ENCODE measurements around the gene GDNF. TPM values are rescaled to one million over a fixed set of nuclear protein-coding genes. Genes with fewer than 3 reads are reported as not detected.
"Not testable (repeated sequence)": the region's sequence is repeated elsewhere in the genome, so short reads cannot be mapped to it uniquely, and the experiment has no call there.

The GDNF gene
- total RNA-seq, 1 donor from 2014 or later = 0.27 TPM

- Histone ChIP-seq H3K9me3 (replicated peaks) (no peaks in the 10 kb centered on the region), H3K27me3 (ENCODE audit: low read depth) (peaks cover 26% of the 10 kb centered on the region), H3K36me3 (no peaks in the 10 kb centered on the region), H3K4me3 (no peak overlapping the region), H3K27ac (replicated peaks) (no peak overlapping the region), H3K4me1 (no peaks in the 10 kb centered on the region)
- TF ChIP-seq CTCF (IDR thresholded peaks at IDR 0.05; ENCODE audit: borderline replicate concordance) = no peak
- intact Hi-C loops (cut with micrococcal nuclease) = no loop called here
- DNase-seq = no peak
Measured at GRCh38 chr5:37806016-37806415, 33.8 kb downstream of the GDNF start.

DNA sequence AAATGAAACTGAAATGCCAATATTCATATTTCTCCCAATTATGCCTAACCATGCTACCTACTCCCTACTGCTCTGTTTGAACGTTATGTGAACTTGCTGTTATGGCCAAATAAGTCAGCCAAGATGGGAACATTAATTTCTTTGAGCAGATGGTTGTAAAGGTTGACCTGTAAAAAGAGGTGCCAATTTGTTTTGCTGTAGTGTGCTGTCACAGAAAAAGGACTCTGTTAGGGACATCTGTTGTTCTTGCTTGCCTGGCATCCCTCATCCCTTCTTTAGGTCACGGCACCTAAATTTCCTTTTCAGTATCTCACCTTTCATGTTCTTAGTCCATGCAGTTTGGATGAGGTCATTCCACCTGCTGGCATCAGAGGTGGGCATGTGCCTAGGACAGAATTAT is 35.4 kb downstream of the GDNF start:
- intact Hi-C loops (cut with micrococcal nuclease) = no loop called here

GRCh38 chr5:37803487-37803886 is 36.4 kb downstream of the GDNF start:
- no peak for DNase-seq
- Histone ChIP-seq H3K9me3 (replicated peaks) (peaks cover 3% of the 10 kb centered on the region), H3K27ac (replicated peaks) (no peak overlapping the region), H3K4me1 (no peaks in the 10 kb centered on the region), H3K36me3 (no peaks in the 10 kb centered on the region), H3K4me3 (no peak overlapping the region), H3K27me3 (ENCODE audit: low read depth) (peaks cover 12% of the 10 kb centered on the region)
- no peak for TF ChIP-seq CTCF (IDR thresholded peaks at IDR 0.05; ENCODE audit: borderline replicate concordance)
- intact Hi-C loops (cut with micrococcal nuclease) = no loop called here

More for the DNA sequence above, 35.4 kb downstream of the GDNF start:
- H3K27me3 ChIP-seq (ENCODE audit: low read depth) = peaks cover 12% of the 10 kb centered on the region
- DNase-seq = no peak
- no peak for TF ChIP-seq CTCF (IDR thresholded peaks at IDR 0.05; ENCODE audit: borderline replicate concordance)
- H3K4me3 ChIP-seq = no peak overlapping the region
- no peaks in the 10 kb centered on the region for H3K36me3 ChIP-seq
- no peaks in the 10 kb centered on the region for H3K9me3 ChIP-seq (replicated peaks)
- no peaks in the 10 kb centered on the region for H3K4me1 ChIP-seq
- H3K27ac ChIP-seq (replicated peaks) = no peak overlapping the region

DNA sequence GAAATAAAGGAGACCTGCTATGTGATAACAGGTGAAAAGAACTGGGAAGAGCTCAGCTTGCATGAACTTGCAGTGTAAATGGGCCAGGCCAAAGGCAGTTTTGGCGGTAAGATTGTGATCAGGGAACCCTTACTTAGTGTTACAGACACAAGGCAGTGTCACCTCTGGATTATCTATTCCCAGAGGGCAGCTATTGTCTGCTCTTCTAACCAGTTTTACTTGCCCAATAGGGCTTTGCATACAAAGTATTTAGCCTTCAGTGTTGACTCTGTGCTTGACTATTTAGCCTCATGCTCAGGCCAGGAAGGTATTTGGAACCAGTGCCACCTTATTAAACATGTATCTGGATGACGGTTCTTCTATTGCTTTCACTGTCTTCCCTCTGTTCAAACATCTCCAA is 38.3 kb downstream of the GDNF start:
- Histone ChIP-seq H3K27ac (replicated peaks) (no peak overlapping the region), H3K4me3 (no peak overlapping the region), H3K36me3 (no peaks in the 10 kb centered on the region), H3K4me1 (no peaks in the 10 kb centered on the region), H3K9me3 (replicated peaks) (peaks cover 8% of the 10 kb centered on the region), H3K27me3 (ENCODE audit: low read depth) (peaks cover 8% of the 10 kb centered on the region)
- no peak for DNase-seq
- TF ChIP-seq CTCF (IDR thresholded peaks at IDR 0.05; ENCODE audit: borderline replicate concordance) = no peak
- intact Hi-C loops (cut with micrococcal nuclease) = no loop called here

DNA sequence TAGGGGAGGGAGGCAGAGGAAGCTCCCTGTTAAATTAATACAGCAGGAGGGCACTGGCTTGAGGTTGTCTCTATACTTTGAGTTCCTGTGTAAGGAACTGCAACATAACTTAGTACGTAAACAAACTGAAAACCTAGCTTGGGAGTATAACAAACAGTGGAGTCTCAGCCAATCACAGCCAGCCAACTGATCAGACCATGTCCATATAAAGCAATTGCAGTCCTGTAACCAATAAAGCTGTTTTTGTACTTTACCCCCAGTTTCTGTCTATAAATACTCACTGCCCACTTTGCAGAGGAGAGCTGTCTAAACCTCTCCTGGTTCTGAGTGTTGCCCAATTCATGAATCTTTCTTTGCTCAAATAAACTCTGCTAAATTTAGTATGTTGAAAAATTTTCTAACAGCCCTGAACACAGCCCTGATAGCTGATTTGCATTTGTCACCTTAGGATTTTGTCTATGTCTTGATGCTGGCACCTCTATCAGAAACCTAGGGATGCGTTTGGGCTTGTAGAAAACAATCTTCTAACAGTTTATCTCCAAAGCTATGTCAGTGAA is 39.9 kb downstream of the GDNF start:
- intact Hi-C loops (cut with micrococcal nuclease) = no loop called here
- TF ChIP-seq CTCF (IDR thresholded peaks at IDR 0.05; ENCODE audit: borderline replicate concordance) = no peak
- H3K4me1 ChIP-seq = no peaks in the 10 kb centered on the region

DNA sequence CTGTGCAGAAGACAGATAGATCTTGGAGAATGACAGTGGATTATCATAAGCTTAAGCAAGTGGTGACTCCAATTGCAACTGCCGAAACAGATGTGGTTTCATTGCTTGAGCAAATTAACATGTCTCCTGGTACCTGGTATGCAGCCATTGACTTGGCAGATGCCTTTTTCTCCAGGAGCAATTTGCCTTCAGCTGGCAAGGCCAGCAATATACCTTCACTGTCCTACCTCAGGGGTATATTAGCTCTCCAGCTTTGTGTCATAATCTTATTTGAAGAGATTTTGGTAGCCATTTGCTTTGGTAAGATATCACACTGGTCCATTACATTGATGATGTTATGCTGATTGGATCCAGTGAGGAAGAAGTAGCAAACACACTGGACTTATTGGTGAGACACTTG is 43.4 kb downstream of the GDNF start:
- intact Hi-C loops (cut with micrococcal nuclease); H3K4me3 ChIP-seq; H3K36me3 ChIP-seq; DNase-seq; H3K27me3 ChIP-seq (ENCODE audit: low read depth); H3K4me1 ChIP-seq; H3K27ac ChIP-seq (replicated peaks): not testable (repeated sequence)
- H3K9me3 ChIP-seq (replicated peaks) = peaks cover 42% of the 10 kb centered on the region

More for the DNA sequence above, 39.9 kb downstream of the GDNF start:
- H3K4me3 ChIP-seq = no peak overlapping the region
- no peak for DNase-seq
- H3K36me3 ChIP-seq = no peaks in the 10 kb centered on the region
- no peak overlapping the region for H3K27ac ChIP-seq (replicated peaks)
- peaks cover 4% of the 10 kb centered on the region for H3K27me3 ChIP-seq (ENCODE audit: low read depth)
- H3K9me3 ChIP-seq (replicated peaks) = peaks cover 24% of the 10 kb centered on the region

GRCh38 chr5:37795292-37795691 is 44.5 kb downstream of the GDNF start:
- H3K4me1 ChIP-seq; intact Hi-C loops (cut with micrococcal nuclease); H3K4me3 ChIP-seq; H3K27ac ChIP-seq (replicated peaks); DNase-seq; H3K36me3 ChIP-seq; H3K27me3 ChIP-seq (ENCODE audit: low read depth): not testable (repeated sequence)
- peaks cover 42% of the 10 kb centered on the region for H3K9me3 ChIP-seq (replicated peaks)

Measured in left ventricle myocardium inferior (tissue), 1 donor.